GM12801 (cell line): ENCODE measurements around the gene FKBP1A.

Source experiments
- CTCF ChIP-seq: IDR thresholded peaks from one replicate; pipeline ENCODE4 v1.5.1; 2011; ENCODE audit warnings: control low read depth; ENCODE audit not compliant: insufficient read length; ENCODE audit errors: extremely low read depth

Gene FKBP1A

GRCh38 chr20:1331101-1331500 lies 61.8 kb downstream of the FKBP1A start:
- TF ChIP-seq CTCF = no peak

GRCh38 chr20:1330075-1330830 lies 62.6 kb downstream of the FKBP1A start:
- no peak for TF ChIP-seq CTCF

- TF ChIP-seq CTCF = no peak
Observed at GRCh38 chr20:1328680-1329330, 64.0 kb downstream of the FKBP1A start, which contains the start of gene SDCBP2. Gene SDCBP2 (minus strand): TSS chr20:1329139. CDS start chr20:1320416, 8,723 bp downstream.

GRCh38 chr20:1327827-1328679 lies 64.8 kb downstream of the FKBP1A start:
- TF ChIP-seq CTCF = no peak

- TF ChIP-seq CTCF = no peak
Observed at GRCh38 chr20:1327241-1327653, 65.6 kb downstream of the FKBP1A start.

- no peak for TF ChIP-seq CTCF
Observed at GRCh38 chr20:1326031-1326930, 66.6 kb downstream of the FKBP1A start.
